HL-60 (cell line): Measurements from ENCODE around the gene PCED1B.
"Not testable (repeated sequence)": the region's sequence is repeated elsewhere in the genome, so short reads cannot be mapped to it uniquely, and the experiment has no call there.

Experiments used
- GABPA ChIP-seq: IDR thresholded peaks from 2 replicates; pipeline ENCODE4 v1.6.1; 2012; ENCODE audit warnings: low read depth
- POLR2AphosphoS5 ChIP-seq: IDR thresholded peaks from 2 replicates; pipeline ENCODE4 v1.6.1; 2012; ENCODE audit warnings: low read depth
- TF ChIP-seq, protein P1 (sequence below): IDR thresholded peaks from 2 replicates; pipeline ENCODE4 v1.6.1; 2012; ENCODE audit warnings: low read depth; ENCODE audit not compliant: insufficient replicate concordance
- TF ChIP-seq, protein P2 (sequence below): IDR thresholded peaks from one replicate; pipeline ENCODE4 v1.5.1; 2011; ENCODE audit warnings: low read length, control low read depth, inconsistent platforms; ENCODE audit not compliant: insufficient read depth

DNA sequence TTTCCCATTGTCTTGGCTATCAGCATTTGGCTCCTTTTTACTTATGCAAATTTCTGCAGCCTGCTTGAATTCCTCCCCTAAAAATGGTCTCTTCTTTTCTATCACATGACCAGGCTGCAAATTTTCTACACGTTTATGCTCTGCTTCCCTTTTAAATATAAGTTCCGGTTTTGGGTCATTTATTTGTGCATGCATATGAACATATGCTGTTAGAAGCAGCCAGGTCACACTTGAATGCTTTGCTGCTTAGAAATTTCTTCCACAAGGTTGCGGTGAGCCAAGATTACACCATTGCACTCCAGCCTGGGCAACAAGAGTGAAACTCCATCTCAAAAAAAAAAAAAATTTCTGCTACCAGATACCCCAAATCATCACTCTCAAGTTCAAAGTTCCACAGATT lies 28.1 kb upstream of the PCED1B start:
- TF ChIP-seq, protein P1, sequence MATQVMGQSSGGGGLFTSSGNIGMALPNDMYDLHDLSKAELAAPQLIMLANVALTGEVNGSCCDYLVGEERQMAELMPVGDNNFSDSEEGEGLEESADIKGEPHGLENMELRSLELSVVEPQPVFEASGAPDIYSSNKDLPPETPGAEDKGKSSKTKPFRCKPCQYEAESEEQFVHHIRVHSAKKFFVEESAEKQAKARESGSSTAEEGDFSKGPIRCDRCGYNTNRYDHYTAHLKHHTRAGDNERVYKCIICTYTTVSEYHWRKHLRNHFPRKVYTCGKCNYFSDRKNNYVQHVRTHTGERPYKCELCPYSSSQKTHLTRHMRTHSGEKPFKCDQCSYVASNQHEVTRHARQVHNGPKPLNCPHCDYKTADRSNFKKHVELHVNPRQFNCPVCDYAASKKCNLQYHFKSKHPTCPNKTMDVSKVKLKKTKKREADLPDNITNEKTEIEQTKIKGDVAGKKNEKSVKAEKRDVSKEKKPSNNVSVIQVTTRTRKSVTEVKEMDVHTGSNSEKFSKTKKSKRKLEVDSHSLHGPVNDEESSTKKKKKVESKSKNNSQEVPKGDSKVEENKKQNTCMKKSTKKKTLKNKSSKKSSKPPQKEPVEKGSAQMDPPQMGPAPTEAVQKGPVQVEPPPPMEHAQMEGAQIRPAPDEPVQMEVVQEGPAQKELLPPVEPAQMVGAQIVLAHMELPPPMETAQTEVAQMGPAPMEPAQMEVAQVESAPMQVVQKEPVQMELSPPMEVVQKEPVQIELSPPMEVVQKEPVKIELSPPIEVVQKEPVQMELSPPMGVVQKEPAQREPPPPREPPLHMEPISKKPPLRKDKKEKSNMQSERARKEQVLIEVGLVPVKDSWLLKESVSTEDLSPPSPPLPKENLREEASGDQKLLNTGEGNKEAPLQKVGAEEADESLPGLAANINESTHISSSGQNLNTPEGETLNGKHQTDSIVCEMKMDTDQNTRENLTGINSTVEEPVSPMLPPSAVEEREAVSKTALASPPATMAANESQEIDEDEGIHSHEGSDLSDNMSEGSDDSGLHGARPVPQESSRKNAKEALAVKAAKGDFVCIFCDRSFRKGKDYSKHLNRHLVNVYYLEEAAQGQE: not testable (repeated sequence)
- TF ChIP-seq, protein P2, sequence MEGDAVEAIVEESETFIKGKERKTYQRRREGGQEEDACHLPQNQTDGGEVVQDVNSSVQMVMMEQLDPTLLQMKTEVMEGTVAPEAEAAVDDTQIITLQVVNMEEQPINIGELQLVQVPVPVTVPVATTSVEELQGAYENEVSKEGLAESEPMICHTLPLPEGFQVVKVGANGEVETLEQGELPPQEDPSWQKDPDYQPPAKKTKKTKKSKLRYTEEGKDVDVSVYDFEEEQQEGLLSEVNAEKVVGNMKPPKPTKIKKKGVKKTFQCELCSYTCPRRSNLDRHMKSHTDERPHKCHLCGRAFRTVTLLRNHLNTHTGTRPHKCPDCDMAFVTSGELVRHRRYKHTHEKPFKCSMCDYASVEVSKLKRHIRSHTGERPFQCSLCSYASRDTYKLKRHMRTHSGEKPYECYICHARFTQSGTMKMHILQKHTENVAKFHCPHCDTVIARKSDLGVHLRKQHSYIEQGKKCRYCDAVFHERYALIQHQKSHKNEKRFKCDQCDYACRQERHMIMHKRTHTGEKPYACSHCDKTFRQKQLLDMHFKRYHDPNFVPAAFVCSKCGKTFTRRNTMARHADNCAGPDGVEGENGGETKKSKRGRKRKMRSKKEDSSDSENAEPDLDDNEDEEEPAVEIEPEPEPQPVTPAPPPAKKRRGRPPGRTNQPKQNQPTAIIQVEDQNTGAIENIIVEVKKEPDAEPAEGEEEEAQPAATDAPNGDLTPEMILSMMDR: not testable (repeated sequence)
- TF ChIP-seq GABPA, POLR2AphosphoS5: not testable (repeated sequence)
